Suprapubic skin (tissue), 3 donors: ENCODE data around the gene BARX1.

ENCODE experiments used
- CTCF ChIP-seq, 2 donors: fragments of 200-600 bp in 1 of 2; fragments of 450-650 bp in 1 of 2; sonication (generic) in 1 of 2; IDR thresholded peaks; one replicate each; pipeline ENCODE4 v1.5.1; 2016 to 2019; ENCODE audit warnings: antibody characterized with exemption in 2 of 2, mild to moderate bottlenecking in 1 of 2, moderate library complexity in 1 of 2
- EP300 ChIP-seq: sonication (generic); formaldehyde crosslinking; IDR thresholded peaks from one replicate; pipeline ENCODE4 v1.6.1; 2017; ENCODE audit warnings: antibody characterized with exemption
- POLR2A ChIP-seq, 2 donors: fragments of 450-650 bp; IDR thresholded peaks; one replicate each; pipeline ENCODE4 v1.6.1; 2017; ENCODE audit warnings: antibody characterized with exemption in 2 of 2, mild to moderate bottlenecking in 2 of 2, moderate library complexity in 2 of 2

- no peak for TF ChIP-seq CTCF (IDR thresholded peaks at IDR 0.05)
- no peak for TF ChIP-seq EP300
- TF ChIP-seq POLR2A (IDR thresholded peaks at IDR 0.05), result no peak
These were observed 607 bp downstream of the BARX1 start for GRCh38 chr9:93954434-93955061.
